B cell (primary cell): Measurements from ENCODE around the gene TPP1. TPM values are rescaled to one million over a fixed set of nuclear protein-coding genes. Genes with fewer than 3 reads are reported as not detected.

Source experiments
- ATAC-seq: fragments of 200-7000 bp; cut with Tn5 transposase; one replicate; pipeline ENCODE4 v1.10.0; 2021; ENCODE audit warnings: low read depth, mild to moderate bottlenecking, moderate number of reproducible peaks, moderate library complexity
- CTCF ChIA-PET: fragments of 350-600 bp; sonication (Branson Sonifier 250); formaldehyde crosslinking; loops from one replicate; lab custom pipeline; 2021; ENCODE audit warnings: antibody characterized with exemption, inconsistent platforms; lab: Charles Lee
- POLR2A ChIA-PET: fragments of 350-600 bp; sonication (Branson Sonifier 250); formaldehyde crosslinking; loops from one replicate; lab custom pipeline; 2021; ENCODE audit warnings: antibody characterized with exemption; lab: Charles Lee
- DNase-seq: peaks from one replicate; pipeline ENCODE4 v3.0.0; 2013
- H2AFZ ChIP-seq: 2 replicates; pipeline ENCODE4 v1.6.1; 2012; ENCODE audit warnings: mild to moderate bottlenecking, low read depth, low read length; ENCODE audit not compliant: insufficient read depth, poor library complexity, severe bottlenecking
- H3K27ac ChIP-seq, 2 donors: 1 replicate in 1 of 2; 2 replicates in 1 of 2; pipeline ENCODE4 v1.5.1; 2012 to 2013; ENCODE audit warnings: low read length in 2 of 2, mild to moderate bottlenecking in 2 of 2, moderate library complexity in 1 of 2
- H3K27me3 ChIP-seq, 4 experiments: fragments of 200-600 bp in 1 of 4; sonication (generic) in 1 of 4; replicated peaks in 1 of 4; 1 replicate in 2 of 4; 2 replicates in 2 of 4; pipeline versions ENCODE4 v1.6.1 to v1.7.0; 2013 to 2016; ENCODE audit warnings: low read length in 3 of 4, mild to moderate bottlenecking in 2 of 4, mixed read lengths in 1 of 4, moderate library complexity in 1 of 4; ENCODE audit not compliant: insufficient read depth in 4 of 4, control insufficient read depth in 3 of 4; ENCODE audit errors: control extremely low read depth in 1 of 4
- H3K36me3 ChIP-seq, 2 experiments: replicated peaks in 1 of 2; 1 replicate in 1 of 2; 2 replicates in 1 of 2; pipeline versions ENCODE4 v1.6.1 to v1.7.1; 2013; ENCODE audit warnings: low read length in 1 of 2; ENCODE audit not compliant: insufficient read depth in 2 of 2, control insufficient read depth in 1 of 2; ENCODE audit errors: control extremely low read depth in 1 of 2, extremely low read depth in 1 of 2
- H3K4me1 ChIP-seq, 2 donors: fragments of 200-600 bp in 1 of 2; sonication (generic) in 1 of 2; 1 replicate in 1 of 2; 2 replicates in 1 of 2; pipeline versions ENCODE4 v1.5.1 to v1.6.1; 2013 to 2017; ENCODE audit warnings: low read length in 2 of 2; ENCODE audit not compliant: control insufficient read depth in 2 of 2, insufficient read depth in 2 of 2
- H3K4me2 ChIP-seq: replicated peaks from 2 replicates; pipeline ENCODE3; 2012; ENCODE audit warnings: mild to moderate bottlenecking, low read depth, low read length; ENCODE audit not compliant: poor library complexity, severe bottlenecking
- H3K4me3 ChIP-seq, 5 experiments: fragments of 200-600 bp in 1 of 5; sonication (generic) in 1 of 5; 1 replicate in 3 of 5; 2 replicates in 2 of 5; pipeline versions ENCODE4 v1.5.1 to v1.7.0; 2011 to 2016; ENCODE audit warnings: low read length in 4 of 5, mild to moderate bottlenecking in 4 of 5, low read depth in 2 of 5, control low read depth in 1 of 5, moderate library complexity in 1 of 5; ENCODE audit not compliant: insufficient read depth in 1 of 5; ENCODE audit errors: control extremely low read depth in 1 of 5, extremely low read depth in 1 of 5
- H3K79me2 ChIP-seq: fragments of 200-600 bp; sonication (generic); one replicate; pipeline ENCODE4 v1.6.0; 2016; ENCODE audit warnings: low read length; ENCODE audit not compliant: control insufficient read depth, insufficient read depth
- H3K9ac ChIP-seq: fragments of 200-600 bp; sonication (generic); 2 replicates; pipeline ENCODE4 v1.6.1; 2017; ENCODE audit warnings: mild to moderate bottlenecking, low read length, moderate library complexity
- H3K9me3 ChIP-seq, 3 donors: one replicate each; pipeline versions ENCODE4 v1.6.1 to v1.7.1; 2013; ENCODE audit warnings: low read length in 2 of 3; ENCODE audit not compliant: control insufficient read depth in 2 of 3, insufficient read depth in 1 of 3; ENCODE audit errors: control extremely low read depth in 1 of 3
- H4K20me1 ChIP-seq: 2 replicates; pipeline ENCODE4 v1.6.0; 2012; ENCODE audit warnings: mild to moderate bottlenecking, low read length; ENCODE audit not compliant: insufficient read depth, control insufficient read depth, poor library complexity, severe bottlenecking
- H3K27ac Mint-ChIP-seq: one replicate; pipeline ENCODE4 v1.8.0; 2021; ENCODE audit warnings: mixed read lengths
- H3K27me3 Mint-ChIP-seq: one replicate; pipeline ENCODE4 v1.8.0; 2021; ENCODE audit warnings: mixed read lengths
- H3K4me1 Mint-ChIP-seq: one replicate; pipeline ENCODE4 v1.8.0; 2021; ENCODE audit warnings: mixed read lengths
- H3K4me3 Mint-ChIP-seq: one replicate; pipeline ENCODE4 v1.8.0; 2021; ENCODE audit warnings: mixed read lengths
- H3K9me3 Mint-ChIP-seq: one replicate; pipeline ENCODE4 v1.8.0; 2022; ENCODE audit warnings: mixed read lengths; ENCODE audit not compliant: insufficient read depth
- EZH2 ChIP-seq: IDR thresholded peaks from 2 replicates; pipeline ENCODE4 v1.6.1; 2012; ENCODE audit warnings: borderline replicate concordance, low read depth, mild to moderate bottlenecking, moderate library complexity, low read length; ENCODE audit not compliant: insufficient read depth, poor library complexity, severe bottlenecking
- WGBS: methylation state at CpG from one replicate; pipeline ENCODE4 v1.1.5; 2013; ENCODE audit warnings: missing lambda C conversion rate; ENCODE audit not compliant: insufficient coverage; 5-methylcytosine and 5-hydroxymethylcytosine counted together
- intact Hi-C: fragments of 100-400 bp; cut with micrococcal nuclease; formaldehyde crosslinking; loops from one replicate; pipeline ENCODE4 v1.10.0; 2022
- polyA plus RNA-seq: library from polyadenylated mRNA; depleted of rRNA; stranded (reverse); fragments of >200 nt; gene quantifications from 2 replicates; pipeline ENCODE4 v1.2.3, GENCODE V29; 2012
- total RNA-seq, 2 donors: library from RNA; stranded (reverse); fragments of 120-200 nt in 1 of 2; gene quantifications; 1 replicate in 1 of 2; 2 replicates in 1 of 2; pipeline versions ENCODE4 v1.2.3 to v1.2.4, GENCODE V29; 2013 to 2022
- TF ChIP-seq, protein P1 (sequence below): fragments of 200-600 bp; IDR thresholded peaks from one replicate; pipeline ENCODE4 v1.8.0; 2022; ENCODE audit warnings: antibody characterized with exemption, mild to moderate bottlenecking

Gene TPP1
- total and polyA plus RNA-seq, 2 donors (not counting 1 experiment from before 2014, with no cell fraction given) = 133 to 191 TPM

DNA sequence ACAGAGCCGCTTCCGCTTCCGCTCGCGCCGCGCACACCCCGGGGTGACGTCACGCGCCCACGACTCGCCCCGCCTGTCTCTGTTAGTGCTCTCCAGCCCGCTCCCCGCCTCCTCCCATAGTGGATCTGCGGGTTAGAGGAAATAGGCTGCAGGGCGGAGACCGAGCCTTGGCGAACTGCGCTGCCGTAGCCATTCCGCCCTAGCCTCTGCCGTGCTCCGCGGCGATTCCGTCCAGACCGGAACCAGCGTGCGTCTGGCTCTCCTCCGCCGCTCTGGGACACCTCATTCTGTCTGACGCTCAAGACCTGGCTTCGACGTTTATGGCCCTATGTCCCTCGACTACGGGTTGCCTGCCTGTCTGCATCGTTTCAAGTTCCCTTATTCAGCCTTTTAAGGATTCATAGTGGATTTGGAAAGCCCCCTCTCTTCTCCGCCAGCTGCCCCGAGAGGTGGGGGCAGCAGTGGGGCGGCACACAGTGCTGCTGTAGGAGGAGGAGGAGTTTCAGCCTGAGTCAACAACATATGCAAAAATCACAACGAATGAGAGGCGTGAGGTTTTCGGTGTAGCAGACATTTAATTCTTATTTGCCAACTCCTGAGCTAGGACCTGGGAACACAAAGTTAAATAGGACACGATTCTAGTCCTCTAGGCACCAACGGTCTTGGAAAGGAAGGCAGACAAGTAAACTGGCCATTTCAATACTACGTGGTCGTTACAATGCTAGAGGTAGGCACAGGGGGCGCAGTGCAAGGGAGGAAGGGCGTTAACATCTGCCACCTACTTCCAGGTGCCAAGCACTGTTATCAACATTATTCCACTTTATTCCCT is 6.8 kb downstream of the TPP1 start, which contains the start of gene TAF10:
Gene TAF10 (minus strand): TSS at position 4 of the 829 bp plus-strand sequence. CDS start 27 bp downstream, outside the sequence.
- DNase-seq = peak; percentile 96
- intact Hi-C loops = loop anchor here (1.0 kb wide), 3 partner anchors 9 to 131 kb away; partner anchors contain the start of genes ARFIP2, ILK, MRPL17 and RRP8
- H3K27me3 Mint-ChIP-seq = no peaks in the 10 kb centered on the region
- Histone ChIP-seq H4K20me1 (no peaks in the 10 kb centered on the region), H3K27me3 (no peaks in the 10 kb centered on the region), H3K4me3 (peak within 1 kb of the TSS; percentile 79 to 95 (median 85)), H3K9me3 (no peaks in the 10 kb centered on the region), H3K4me2 (peak within 1 kb of the TSS; percentile 71), H3K79me2 (peaks cover 45% of the 10 kb centered on the region), H3K4me1 (peaks cover 23 to 32% of the 10 kb centered on the region in 2 donors), H3K9ac (peak within 1 kb of the TSS; percentile 98), H2AFZ (peak within 1 kb of the TSS; percentile 71), H3K27ac (peak within 1 kb of the TSS; percentile 99 to 100), H3K36me3 (peaks cover 2 to 75% of the 10 kb centered on the region in 2 experiments)
- H3K27ac Mint-ChIP-seq = peak within 1 kb of the TSS; percentile 96
- peaks cover 37% of the 10 kb centered on the region for H3K4me1 Mint-ChIP-seq
- no peak for TF ChIP-seq EZH2
- TF ChIP-seq, protein P1, sequence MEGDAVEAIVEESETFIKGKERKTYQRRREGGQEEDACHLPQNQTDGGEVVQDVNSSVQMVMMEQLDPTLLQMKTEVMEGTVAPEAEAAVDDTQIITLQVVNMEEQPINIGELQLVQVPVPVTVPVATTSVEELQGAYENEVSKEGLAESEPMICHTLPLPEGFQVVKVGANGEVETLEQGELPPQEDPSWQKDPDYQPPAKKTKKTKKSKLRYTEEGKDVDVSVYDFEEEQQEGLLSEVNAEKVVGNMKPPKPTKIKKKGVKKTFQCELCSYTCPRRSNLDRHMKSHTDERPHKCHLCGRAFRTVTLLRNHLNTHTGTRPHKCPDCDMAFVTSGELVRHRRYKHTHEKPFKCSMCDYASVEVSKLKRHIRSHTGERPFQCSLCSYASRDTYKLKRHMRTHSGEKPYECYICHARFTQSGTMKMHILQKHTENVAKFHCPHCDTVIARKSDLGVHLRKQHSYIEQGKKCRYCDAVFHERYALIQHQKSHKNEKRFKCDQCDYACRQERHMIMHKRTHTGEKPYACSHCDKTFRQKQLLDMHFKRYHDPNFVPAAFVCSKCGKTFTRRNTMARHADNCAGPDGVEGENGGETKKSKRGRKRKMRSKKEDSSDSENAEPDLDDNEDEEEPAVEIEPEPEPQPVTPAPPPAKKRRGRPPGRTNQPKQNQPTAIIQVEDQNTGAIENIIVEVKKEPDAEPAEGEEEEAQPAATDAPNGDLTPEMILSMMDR = peak; percentile 41
- peak; percentile 80 for ATAC-seq
- WGBS = 0% methylated on average over 41 of the region's 51 CpGs
- ChIA-PET POLR2A (interaction anchor here (0.6 to 2.1 kb wide), 13 partner anchors 8 to 378 kb away, joined by 3 to 19 read pairs (median 6); partner anchors contain the start of genes ARFIP2, FHIP1B, ILK and MRPL17), CTCF (interaction anchor here (0.6 to 4.7 kb wide), 10 partner anchors 8 to 98 kb away, joined by 3 to 33 read pairs (median 6); partner anchors contain the start of genes DCHS1 and MRPL17)
- H3K4me3 Mint-ChIP-seq = peak within 1 kb of the TSS; percentile 95
- no peaks in the 10 kb centered on the region for H3K9me3 Mint-ChIP-seq
